HG02588 (cell line): Measurements from ENCODE around the gene LETMD1.
A peak's percentile ranks its signal among the peaks of the same experiment; 100 is the strongest.
"Not testable (repeated sequence)": the region's sequence is repeated elsewhere in the genome, so short reads cannot be mapped to it uniquely, and the experiment has no call there.

Source experiments
- ATAC-seq: cut with Tn5 transposase; IDR thresholded peaks from one replicate; pipeline ENCODE4 v1.9.1; 2021; ENCODE audit warnings: mild to moderate bottlenecking, moderate library complexity; ENCODE audit not compliant: unreplicated experiment

The LETMD1 gene

GRCh38 chr12:51047655-51048540 lies at the start of gene LETMD1:
TSS of gene LETMD1 (plus strand) at chr12:51048327. CDS start at chr12:51048357, 30 bp downstream.
- peak; percentile 95 for ATAC-seq

- ATAC-seq: no peak
These were observed 49.0 kb upstream of the LETMD1 start for GRCh38 chr12:50999093-50999492.

- ATAC-seq: no peak
These were observed 47.9 kb upstream of the LETMD1 start for GRCh38 chr12:51000245-51000644.

GRCh38 chr12:51001799-51002198 lies 46.3 kb upstream of the LETMD1 start:
- ATAC-seq: no peak

GRCh38 chr12:51004504-51004903 lies 43.6 kb upstream of the LETMD1 start:
- ATAC-seq: no peak

GRCh38 chr12:51005030-51005429 lies 43.1 kb upstream of the LETMD1 start:
- no peak for ATAC-seq

GRCh38 chr12:51005671-51006070 lies 42.5 kb upstream of the LETMD1 start:
- no peak for ATAC-seq

- no peak for ATAC-seq
These were observed 39.6 kb upstream of the LETMD1 start for GRCh38 chr12:51008329-51009055.

- ATAC-seq: no peak
These were observed 39.1 kb upstream of the LETMD1 start for GRCh38 chr12:51009056-51009440.

GRCh38 chr12:51011955-51012354 lies 36.2 kb upstream of the LETMD1 start:
- ATAC-seq: no peak

GRCh38 chr12:51012570-51013236 lies 35.4 kb upstream of the LETMD1 start:
- no peak for ATAC-seq

GRCh38 chr12:51013441-51013840 lies 34.7 kb upstream of the LETMD1 start:
- no peak for ATAC-seq

- not testable (repeated sequence) for ATAC-seq
These were observed 33.7 kb upstream of the LETMD1 start for GRCh38 chr12:51014467-51014866.

GRCh38 chr12:51017452-51017851 lies 30.7 kb upstream of the LETMD1 start:
- no peak for ATAC-seq

GRCh38 chr12:51018956-51019355 lies 29.2 kb upstream of the LETMD1 start:
- ATAC-seq: no peak

- ATAC-seq: no peak
These were observed 28.2 kb upstream of the LETMD1 start for GRCh38 chr12:51019927-51020326.

- no peak for ATAC-seq
These were observed 27.5 kb upstream of the LETMD1 start for GRCh38 chr12:51020448-51021182.

GRCh38 chr12:51021694-51022093 lies 26.4 kb upstream of the LETMD1 start:
- no peak for ATAC-seq

GRCh38 chr12:51023625-51024382 lies 24.3 kb upstream of the LETMD1 start:
- no peak for ATAC-seq

- ATAC-seq: no peak
These were observed 22.7 kb upstream of the LETMD1 start for GRCh38 chr12:51025338-51025835.
